GM10248 (cell line): ENCODE data around the gene HAUS5.

ENCODE experiments used
- CTCF ChIA-PET: fragments of 300-600 bp; sonication (Branson Sonifier 250); formaldehyde crosslinking; extraction: SDS; loops from one replicate; lab custom pipeline; 2021; ENCODE audit warnings: antibody characterized with exemption; lab: Yijun Ruan, JAX
- POLR2A ChIA-PET: fragments of 350-650 bp; sonication (Branson Sonifier 250); formaldehyde crosslinking; extraction: SDS; loops from one replicate; lab custom pipeline; 2020; ENCODE audit warnings: antibody characterized with exemption; lab: Yijun Ruan, JAX
- DNase-seq: peaks from one replicate; pipeline ENCODE4 v3.0.0; 2012; ENCODE audit errors: extremely low spot score
- CTCF ChIP-seq: IDR thresholded peaks from 2 replicates; pipeline ENCODE4 v1.5.1; 2012; ENCODE audit warnings: mild to moderate bottlenecking, low read depth; ENCODE audit errors: extremely low read depth, missing control alignments, control extremely low read depth

HAUS5 gene

GRCh38 chr19:35665604-35666003 lies 53.1 kb downstream of the HAUS5 start:
- no peak for DNase-seq
- CTCF ChIA-PET, result interaction anchor here (0.8 kb wide), 1 partner anchor 29 kb away, joined by 3 read pairs; no protein-coding TSS in a partner anchor
- POLR2A ChIA-PET, result interaction anchor here (0.8 kb wide), 1 partner anchor 17 kb away, joined by 3 read pairs; the partner anchor contains the start of gene COX6B1
- TF ChIP-seq CTCF, result no peak

- no peak for TF ChIP-seq CTCF
- ChIA-PET POLR2A (interaction anchor here (0.8 kb wide), 1 partner anchor 18 kb away, joined by 3 read pairs; the partner anchor contains the start of gene COX6B1), CTCF (interaction anchor here (0.8 to 1.0 kb wide), 2 partner anchors 10 to 28 kb away, joined by 3 read pairs; no protein-coding TSS in a partner anchor)
- no peak for DNase-seq
These were observed 53.8 kb downstream of the HAUS5 start, which contains the start of gene UPK1A for GRCh38 chr19:35666251-35666913. Gene UPK1A, plus strand, starts transcription at chr19:35666517. Its CDS starts 296 bp downstream, at chr19:35666813.

GRCh38 chr19:35669566-35669965 lies 57.0 kb downstream of the HAUS5 start:
- CTCF ChIA-PET, result interaction anchor here (1.4 kb wide), 1 partner anchor 280 kb away, joined by 3 read pairs; no protein-coding TSS in a partner anchor
- no peak for DNase-seq

GRCh38 chr19:35669974-35670373 lies 57.4 kb downstream of the HAUS5 start:
- DNase-seq, result no peak
- ChIA-PET CTCF (no interaction called here), POLR2A (no interaction called here)
- no peak for TF ChIP-seq CTCF

More at GRCh38 chr19:35669566-35669965, 57.0 kb downstream of the HAUS5 start:
- no peak for TF ChIP-seq CTCF
- POLR2A ChIA-PET, result no interaction called here

GRCh38 chr19:35670686-35671085 lies 58.2 kb downstream of the HAUS5 start:
- DNase-seq, result no peak
- no peak for TF ChIP-seq CTCF
- ChIA-PET CTCF (no interaction called here), POLR2A (no interaction called here)

GRCh38 chr19:35671818-35672217 lies 59.3 kb downstream of the HAUS5 start:
- CTCF ChIA-PET, result interaction anchor here (0.8 kb wide), 1 partner anchor 21 kb away, joined by 3 read pairs; no protein-coding TSS in a partner anchor
- TF ChIP-seq CTCF, result no peak
- POLR2A ChIA-PET, result no interaction called here
- no peak for DNase-seq
